HCT116 (cell line): ENCODE results near the gene INSL3. TPM values are rescaled to one million over a fixed set of nuclear protein-coding genes. Genes with fewer than 3 reads are reported as not detected.

Experiments used
- ATAC-seq: fragments of 200-7000 bp; cut with Tn5 transposase; 2 replicates; pipeline ENCODE4 v1.9.1; 2020; ENCODE audit warnings: mild to moderate bottlenecking, moderate library complexity
- BruUV-seq: library from RNA; stranded (reverse); fragments of 400-500 nt; replicated peaks from 2 replicates; lab custom pipeline; 2021; lab: Mats Ljungman, UMichigan
- CTCF ChIA-PET: fragments of 300-600 bp; sonication (Branson Sonifier 250); formaldehyde crosslinking; loops from one replicate; lab custom pipeline; 2021; ENCODE audit warnings: antibody characterized with exemption; lab: Charles Lee
- POLR2A ChIA-PET: fragments of 300-600, 350-600 bp; sonication (Branson Sonifier 250); formaldehyde crosslinking; loops from one replicate; lab custom pipeline; 2021; ENCODE audit warnings: antibody characterized with exemption; lab: Charles Lee
- RAD21 ChIA-PET, 2 experiments: fragments of 300-600 bp; sonication (Branson Sonifier 250); formaldehyde crosslinking; loops; one replicate each; lab custom pipeline; 2023; ENCODE audit warnings: low total read pairs in 2 of 2; ENCODE audit not compliant: uncharacterized antibody in 2 of 2, unreplicated experiment in 2 of 2, low non-redundant PET in 1 of 2; lab: Charles Lee
- DNase-seq: peaks from one replicate; pipeline ENCODE4 v3.0.0-alpha.2; 2010; ENCODE audit warnings: low read depth, low spot score
- H2AFZ ChIP-seq: fragments of 200-600 bp; shearing (Covaris generic), sonication (generic); 2 replicates; pipeline ENCODE4 v1.6.1; 2017; ENCODE audit warnings: low read depth, mixed run types, mixed read lengths, antibody characterized with exemption, low read length; ENCODE audit not compliant: poor library complexity, severe bottlenecking
- H3K27ac ChIP-seq: 2 replicates; pipeline ENCODE4 v1.5.1; 2012; ENCODE audit warnings: low read depth, low read length
- H3K27me3 ChIP-seq: fragments of 200-600 bp; sonication (generic); 2 replicates; pipeline ENCODE4 v1.6.1; 2016; ENCODE audit warnings: mixed run types, low read length, mixed read lengths; ENCODE audit not compliant: insufficient read depth
- H3K36me3 ChIP-seq, 2 experiments: fragments of 200-500 bp in 1 of 2; fragments of 200-600 bp in 1 of 2; sonication (Bioruptor generic) in 1 of 2; sonication (generic) in 1 of 2; 2 replicates each; pipeline versions ENCODE4 v1.5.1 to v1.6.1; 2014 to 2016; ENCODE audit warnings: low read length in 2 of 2, inconsistent platforms in 1 of 2, mixed read lengths in 1 of 2, mixed run types in 1 of 2; ENCODE audit not compliant: insufficient read depth in 2 of 2, control insufficient read depth in 1 of 2
- H3K4me1 ChIP-seq, 2 experiments: fragments of 200-600 bp in 1 of 2; sonication (generic) in 1 of 2; 2 replicates each; pipeline versions ENCODE4 v1.5.1 to v1.6.1; 2012 to 2017; ENCODE audit warnings: low read length in 2 of 2, inconsistent platforms in 1 of 2, mild to moderate bottlenecking in 1 of 2, mixed read lengths in 1 of 2, mixed run types in 1 of 2, moderate library complexity in 1 of 2; ENCODE audit not compliant: insufficient read depth in 2 of 2, control insufficient read depth in 1 of 2
- H3K4me2 ChIP-seq: fragments of 200-600 bp; sonication (generic); 2 replicates; pipeline ENCODE4 v1.6.1; 2017; ENCODE audit warnings: mixed run types, low read length, mixed read lengths
- H3K4me3 ChIP-seq, 2 experiments: fragments of 200-600 bp in 1 of 2; sonication (generic) in 1 of 2; replicated peaks in 1 of 2; 2 replicates each; pipeline ENCODE4 v1.5.1; 2011 to 2016; ENCODE audit warnings: low read length in 2 of 2, control low read depth in 1 of 2, low read depth in 1 of 2, mild to moderate bottlenecking in 1 of 2, mixed read lengths in 1 of 2, mixed run types in 1 of 2
- H3K79me2 ChIP-seq: fragments of 200-600 bp; sonication (generic); 2 replicates; pipeline ENCODE4 v1.6.1; 2017; ENCODE audit warnings: mild to moderate bottlenecking, mixed run types, low read length, moderate library complexity, mixed read lengths; ENCODE audit not compliant: insufficient read depth
- H3K9ac ChIP-seq: fragments of 200-600 bp; sonication (generic); 2 replicates; pipeline ENCODE4 v1.6.1; 2016; ENCODE audit warnings: low read length, mixed read lengths
- H3K9me2 ChIP-seq: fragments of 200-600 bp; sonication (generic), shearing (Covaris generic); 2 replicates; pipeline ENCODE4 v1.6.1; 2017; ENCODE audit warnings: mixed run types, mild to moderate bottlenecking, moderate library complexity; ENCODE audit not compliant: insufficient read depth
- H3K9me3 ChIP-seq, 2 experiments: fragments of 200-500 bp in 1 of 2; fragments of 200-600 bp in 1 of 2; sonication (Bioruptor generic) in 1 of 2; sonication (generic) in 1 of 2; 2 replicates each; pipeline ENCODE4 v1.6.1; 2014 to 2017; ENCODE audit warnings: low read length in 2 of 2, mixed read lengths in 2 of 2, inconsistent platforms in 1 of 2, low read depth in 1 of 2, mild to moderate bottlenecking in 1 of 2, mixed run types in 1 of 2, moderate library complexity in 1 of 2; ENCODE audit not compliant: control insufficient read depth in 1 of 2, insufficient read depth in 1 of 2
- H4K20me1 ChIP-seq: fragments of 200-600 bp; sonication (generic), shearing (Covaris generic); 2 replicates; pipeline ENCODE4 v1.6.1; 2017; ENCODE audit warnings: mixed run types, mild to moderate bottlenecking, moderate library complexity; ENCODE audit not compliant: insufficient read depth
- ATF3 ChIP-seq: IDR thresholded peaks from 2 replicates; pipeline ENCODE4 v1.6.1; 2012
- CTCF ChIP-seq, 3 experiments: fragments of 200-600 bp in 1 of 3; sonication (generic) in 1 of 3; IDR thresholded peaks in 2 of 3; conservative IDR thresholded peaks in 1 of 3; 2 replicates each; pipeline ENCODE4 v1.5.1; 2012 to 2017; ENCODE audit warnings: low read depth in 2 of 3, low read length in 2 of 3, antibody characterized with exemption in 1 of 3, borderline replicate concordance in 1 of 3, control low read depth in 1 of 3, mild to moderate bottlenecking in 1 of 3, mixed read lengths in 1 of 3, mixed run types in 1 of 3, moderate library complexity in 1 of 3; ENCODE audit not compliant: insufficient read depth in 1 of 3
- ELF1 ChIP-seq: IDR thresholded peaks from 2 replicates; pipeline ENCODE4 v1.6.1; 2012; ENCODE audit warnings: low read depth, borderline replicate concordance
- JUND ChIP-seq: IDR thresholded peaks from 2 replicates; pipeline ENCODE4 v1.6.1; 2012
- POLR2A ChIP-seq: IDR thresholded peaks from 2 replicates; pipeline ENCODE4 v1.7.0; 2011; ENCODE audit warnings: borderline replicate concordance; ENCODE audit not compliant: insufficient read depth, insufficient read length; ENCODE audit errors: extremely low read depth
- POLR2AphosphoS5 ChIP-seq: IDR thresholded peaks from 2 replicates; pipeline ENCODE4 v1.6.1; 2011; ENCODE audit warnings: mild to moderate bottlenecking, low read depth, low read length, moderate library complexity
- RAD21 ChIP-seq: IDR thresholded peaks from 2 replicates; pipeline ENCODE4 v1.6.1; 2012; ENCODE audit warnings: low read depth, mild to moderate bottlenecking
- SRF ChIP-seq: IDR thresholded peaks from 2 replicates; pipeline ENCODE4 v1.6.1; 2012; ENCODE audit warnings: low read depth
- TCF7L2 ChIP-seq: IDR thresholded peaks from 2 replicates; pipeline ENCODE4 v1.7.0; 2011; ENCODE audit warnings: borderline replicate concordance, inconsistent platforms; ENCODE audit not compliant: insufficient read depth, insufficient read length; ENCODE audit errors: extremely low read depth
- YY1 ChIP-seq: IDR thresholded peaks from 2 replicates; pipeline ENCODE4 v1.6.1; 2011; ENCODE audit warnings: low read length, low read depth, moderate library complexity, mild to moderate bottlenecking; ENCODE audit not compliant: insufficient replicate concordance; ENCODE audit errors: extremely low read depth
- ZNF274 ChIP-seq: fragments of 200-500 bp; sonication (Bioruptor generic); IDR thresholded peaks from 2 replicates; pipeline ENCODE4 v1.6.1; 2014; ENCODE audit warnings: mild to moderate bottlenecking, low read depth, low read length, inconsistent platforms
- intact Hi-C: fragments of 100-400 bp; cut with micrococcal nuclease; formaldehyde crosslinking; loops from 2 replicates; pipeline ENCODE4 v1.10.0; 2022
- total RNA-seq: library from RNA; stranded (reverse); gene quantifications from one replicate; pipeline ENCODE4 v1.2.1, GENCODE V29; 2021; ENCODE audit not compliant: unreplicated experiment
- TF ChIP-seq, protein P1 (sequence below): IDR thresholded peaks from 2 replicates; pipeline ENCODE4 v1.6.1; 2011; ENCODE audit warnings: mild to moderate bottlenecking, low read length, moderate library complexity; ENCODE audit not compliant: insufficient replicate concordance; ENCODE audit errors: extremely low read depth

INSL3 gene
- total RNA-seq, 1 experiment from 2014 or later: 0.96 TPM

DNA sequence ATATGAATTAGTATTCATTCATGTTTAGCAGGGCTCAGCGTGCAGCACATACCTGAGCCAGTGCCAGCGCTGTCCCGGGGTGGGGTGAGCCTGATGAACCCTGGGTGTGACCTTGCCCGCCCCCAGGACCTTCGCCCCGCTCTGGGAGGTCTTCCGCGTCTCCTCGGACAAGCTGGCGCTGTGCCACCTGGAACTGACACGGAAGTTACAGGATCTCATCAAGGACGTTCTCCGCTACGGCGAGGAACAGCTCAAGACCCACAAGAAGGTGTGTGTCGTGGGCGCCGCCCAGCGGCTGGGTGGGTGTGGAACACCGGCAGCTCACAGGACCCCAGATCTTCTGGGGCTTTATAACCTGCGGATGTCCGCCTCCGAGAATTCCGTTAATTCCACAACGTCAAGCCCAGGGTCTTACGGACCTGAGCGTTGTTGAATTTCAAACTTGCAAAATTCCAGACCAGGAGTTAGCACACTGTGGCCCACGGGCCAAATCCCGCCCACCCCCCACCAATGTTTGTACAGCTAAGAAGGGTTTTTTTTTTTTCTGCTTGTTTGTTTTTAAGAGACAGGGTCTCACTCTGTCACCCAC is 54.7 kb downstream of the INSL3 start:
- no TSS peak for BruUV-seq
- CTCF ChIA-PET: interaction anchor here (0.6 to 2.3 kb wide), 29 partner anchors 9 to 325 kb away, joined by 3 to 30 read pairs (median 5); partner anchors contain the start of genes B3GNT3, MAP1S and RPL18A
- Histone ChIP-seq H3K9me2 (no peaks in the 10 kb centered on the region), H4K20me1 (no peaks in the 10 kb centered on the region), H2AFZ (no peak overlapping the region), H3K9ac (peak overlapping the region; percentile 47; the same call in 1 of the 2 replicates), H3K36me3 (no peaks in the 10 kb centered on the region), H3K27me3 (no peaks in the 10 kb centered on the region), H3K79me2 (no peaks in the 10 kb centered on the region), H3K4me1 (peaks cover 20 to 32% of the 10 kb centered on the region in 2 experiments), H3K4me3 (peak overlapping the region; percentile 42 to 50), H3K4me2 (peak overlapping the region; percentile 88), H3K27ac (peak overlapping the region; percentile 39; the same call in 1 of the 2 replicates), H3K9me3 (no peaks in the 10 kb centered on the region)
- DNase-seq (peak; percentile 88), ATAC-seq (peak; percentile 91)
- no peak for TF ChIP-seq ZNF274
- no peak for TF ChIP-seq ELF1
- TF ChIP-seq ATF3: no peak
- TF ChIP-seq YY1: peak; percentile 48
- TF ChIP-seq JUND: no peak
- peak; percentile 34 for TF ChIP-seq TCF7L2
- TF ChIP-seq SRF: no peak
- peak; percentile 30; the same call in 1 of the 2 replicates for TF ChIP-seq POLR2AphosphoS5
- TF ChIP-seq RAD21: peak; percentile 98
- peak; percentile 81 to 94 (median 93) for TF ChIP-seq CTCF (IDR thresholded peaks at IDR 0.05 in 2 of 3, conservative IDR thresholded peaks at IDR 0.05 in 1 of 3; ENCODE audit: borderline replicate concordance in 1 of 3, insufficient read depth in 1 of 3, low read depth in 2 of 3, low read length in 2 of 3)
- TF ChIP-seq, protein P1, sequence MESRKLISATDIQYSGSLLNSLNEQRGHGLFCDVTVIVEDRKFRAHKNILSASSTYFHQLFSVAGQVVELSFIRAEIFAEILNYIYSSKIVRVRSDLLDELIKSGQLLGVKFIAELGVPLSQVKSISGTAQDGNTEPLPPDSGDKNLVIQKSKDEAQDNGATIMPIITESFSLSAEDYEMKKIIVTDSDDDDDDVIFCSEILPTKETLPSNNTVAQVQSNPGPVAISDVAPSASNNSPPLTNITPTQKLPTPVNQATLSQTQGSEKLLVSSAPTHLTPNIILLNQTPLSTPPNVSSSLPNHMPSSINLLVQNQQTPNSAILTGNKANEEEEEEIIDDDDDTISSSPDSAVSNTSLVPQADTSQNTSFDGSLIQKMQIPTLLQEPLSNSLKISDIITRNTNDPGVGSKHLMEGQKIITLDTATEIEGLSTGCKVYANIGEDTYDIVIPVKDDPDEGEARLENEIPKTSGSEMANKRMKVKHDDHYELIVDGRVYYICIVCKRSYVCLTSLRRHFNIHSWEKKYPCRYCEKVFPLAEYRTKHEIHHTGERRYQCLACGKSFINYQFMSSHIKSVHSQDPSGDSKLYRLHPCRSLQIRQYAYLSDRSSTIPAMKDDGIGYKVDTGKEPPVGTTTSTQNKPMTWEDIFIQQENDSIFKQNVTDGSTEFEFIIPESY: no peak
- no peak for TF ChIP-seq POLR2A
- RAD21 ChIA-PET: interaction anchor here (0.7 to 1.4 kb wide), 13 partner anchors 8 to 190 kb away, joined by 3 to 6 read pairs (median 3); partner anchors contain the start of gene MAP1S (in 1 of the 2)
- POLR2A ChIA-PET: interaction anchor here (0.6 to 1.0 kb wide), 10 partner anchors 8 to 317 kb away, joined by 3 to 5 read pairs (median 3); partner anchors contain the start of genes B3GNT3 and RPL18A
- intact Hi-C loops: loop anchor here (1.0 to 5.0 kb wide), 5 partner anchors 49 to 324 kb away; partner anchors contain the start of gene MAP1S

Other genes with a start within 250 kb of the INSL3 start
- 29.0 TPM for gene UNC13A, start 133.2 kb downstream of the INSL3 start, total RNA-seq
- 80.8 TPM for gene MAP1S, start 102.0 kb downstream of the INSL3 start, total RNA-seq
- gene FCHO1, start 70.0 kb downstream of the INSL3 start, total RNA-seq: 28.1 TPM
- 22.2 TPM for gene B3GNT3, start 26.4 kb downstream of the INSL3 start, total RNA-seq
- gene JAK3, start 26.5 kb upstream of the INSL3 start, total RNA-seq: 5.7 TPM
- 3,525 TPM for gene RPL18A, start 38.4 kb upstream of the INSL3 start, total RNA-seq
- gene SLC5A5, start 50.4 kb upstream of the INSL3 start, total RNA-seq: 0.59 TPM
- 177 TPM for gene CCDC124, start 111.5 kb upstream of the INSL3 start, total RNA-seq
- 0.61 TPM for gene KCNN1, start 145.6 kb upstream of the INSL3 start, total RNA-seq
- gene ARRDC2, start 186.7 kb upstream of the INSL3 start, total RNA-seq: 36.5 TPM